Osteocyte (in vitro differentiated cells): ENCODE results near the gene KRT33A. TPM values are rescaled to one million over a fixed set of nuclear protein-coding genes. Genes with fewer than 3 reads are reported as not detected.

Source experiments
- DNase-seq: peaks from one replicate; pipeline ENCODE4 v3.0.0; 2021; ENCODE audit warnings: mixed read lengths; ENCODE audit not compliant: unreplicated experiment; ENCODE audit errors: extremely low spot score
- H3K27ac Mint-ChIP-seq: one replicate; pipeline ENCODE4 v1.8.0; 2021; ENCODE audit warnings: mild to moderate bottlenecking, mixed read lengths; ENCODE audit not compliant: unreplicated experiment
- H3K27me3 Mint-ChIP-seq: one replicate; pipeline ENCODE4 v1.8.0; 2021; ENCODE audit warnings: mixed read lengths; ENCODE audit not compliant: unreplicated experiment
- H3K36me3 Mint-ChIP-seq: one replicate; pipeline ENCODE4 v1.8.0; 2021; ENCODE audit warnings: mixed read lengths; ENCODE audit not compliant: unreplicated experiment
- H3K4me1 Mint-ChIP-seq: one replicate; pipeline ENCODE4 v1.8.0; 2021; ENCODE audit warnings: mixed read lengths; ENCODE audit not compliant: unreplicated experiment
- H3K4me3 Mint-ChIP-seq: one replicate; pipeline ENCODE4 v1.8.0; 2021; ENCODE audit warnings: mild to moderate bottlenecking, moderate library complexity, mixed read lengths; ENCODE audit not compliant: unreplicated experiment
- H3K9me3 Mint-ChIP-seq: one replicate; pipeline ENCODE4 v1.8.0; 2021; ENCODE audit warnings: mixed read lengths; ENCODE audit not compliant: unreplicated experiment
- CTCF ChIP-seq: fragments of 200-600 bp; sonication (generic); IDR thresholded peaks from 2 replicates; pipeline ENCODE4 v1.5.0; 2021; ENCODE audit warnings: antibody characterized with exemption, mild to moderate bottlenecking, moderate library complexity
- total RNA-seq: library from RNA; stranded (reverse); gene quantifications from 2 replicates; pipeline ENCODE4 v1.2.1, GENCODE V29; 2021

The KRT33A gene
- total RNA-seq, 1 donor from 2014 or later, result not detected

- no peaks in the 10 kb centered on the region for H3K36me3 Mint-ChIP-seq
- peaks cover 20% of the 10 kb centered on the region for H3K9me3 Mint-ChIP-seq
- no peak overlapping the region for H3K27ac Mint-ChIP-seq
- H3K4me3 Mint-ChIP-seq, result no peak overlapping the region
- TF ChIP-seq CTCF, result no peak
- DNase-seq, result no peak
- H3K27me3 Mint-ChIP-seq, result no peaks in the 10 kb centered on the region
- H3K4me1 Mint-ChIP-seq, result peaks cover 3% of the 10 kb centered on the region
Measured at GRCh38 chr17:41318231-41318630, 32.4 kb downstream of the KRT33A start.

GRCh38 chr17:41315814-41316445 lies 34.7 kb downstream of the KRT33A start:
- no peak for TF ChIP-seq CTCF
- no peak for DNase-seq
- Mint-ChIP-seq H3K27me3 (no peaks in the 10 kb centered on the region), H3K9me3 (peaks cover 20% of the 10 kb centered on the region), H3K36me3 (no peaks in the 10 kb centered on the region), H3K4me1 (no peaks in the 10 kb centered on the region), H3K27ac (no peak overlapping the region), H3K4me3 (no peak overlapping the region)

- H3K27me3 Mint-ChIP-seq, result no peaks in the 10 kb centered on the region
- no peaks in the 10 kb centered on the region for H3K36me3 Mint-ChIP-seq
- H3K4me1 Mint-ChIP-seq, result no peaks in the 10 kb centered on the region
- H3K27ac Mint-ChIP-seq, result no peak within 1 kb of the TSS
- no peak for TF ChIP-seq CTCF
- H3K4me3 Mint-ChIP-seq, result no peak within 1 kb of the TSS
- no peak for DNase-seq
- peaks cover 14% of the 10 kb centered on the region for H3K9me3 Mint-ChIP-seq
Measured at GRCh38 chr17:41315204-41315794, 35.3 kb downstream of the KRT33A start, which contains the start of gene KRTAP17-1. Gene KRTAP17-1 (minus strand): TSS chr17:41315710. CDS start chr17:41315650, 60 bp downstream.

GRCh38 chr17:41311111-41311510 lies 39.5 kb downstream of the KRT33A start:
- H3K4me1 Mint-ChIP-seq, result peaks cover 14% of the 10 kb centered on the region
- H3K27ac Mint-ChIP-seq, result no peak overlapping the region
- no peaks in the 10 kb centered on the region for H3K9me3 Mint-ChIP-seq
- no peaks in the 10 kb centered on the region for H3K27me3 Mint-ChIP-seq
- DNase-seq, result no peak
- no peak overlapping the region for H3K4me3 Mint-ChIP-seq
- H3K36me3 Mint-ChIP-seq, result no peaks in the 10 kb centered on the region
- TF ChIP-seq CTCF, result no peak

GRCh38 chr17:41308918-41309359 lies 41.7 kb downstream of the KRT33A start, which contains the start of gene KRTAP16-1:
Gene KRTAP16-1 (minus strand): TSS chr17:41309309. CDS start chr17:41309253, 56 bp downstream.
- TF ChIP-seq CTCF, result no peak
- Mint-ChIP-seq H3K4me1 (peaks cover 14% of the 10 kb centered on the region), H3K27me3 (no peaks in the 10 kb centered on the region), H3K4me3 (no peak within 1 kb of the TSS), H3K36me3 (no peaks in the 10 kb centered on the region), H3K27ac (no peak within 1 kb of the TSS), H3K9me3 (no peaks in the 10 kb centered on the region)
- DNase-seq, result no peak
